Stomach (tissue), 4 donors: Measurements from ENCODE around the gene GJB1.

Experiments
- EP300 ChIP-seq: sonication (generic); formaldehyde crosslinking; IDR thresholded peaks from one replicate; pipeline ENCODE4 v1.6.1; 2017; ENCODE audit warnings: antibody characterized with exemption
- POLR2A ChIP-seq, 4 donors: fragments of 450-650 bp; IDR thresholded peaks; one replicate each; pipeline ENCODE4 v1.6.1; 2016; ENCODE audit warnings: antibody characterized with exemption in 4 of 4, control low read depth in 2 of 4, mild to moderate bottlenecking in 1 of 4, moderate library complexity in 1 of 4
- POLR2AphosphoS5 ChIP-seq, 3 donors: sonication (generic); formaldehyde crosslinking; IDR thresholded peaks; one replicate each; pipeline ENCODE4 v1.6.1; 2016; ENCODE audit warnings: antibody characterized with exemption in 3 of 3
- TF ChIP-seq, protein P1 (sequence below), 7 experiments: fragments of 450-650 bp in 4 of 7; fragments of 200-600 bp in 3 of 7; sonication (generic) in 3 of 7; IDR thresholded peaks; one replicate each; pipeline ENCODE4 v1.5.1; 2016 to 2019; ENCODE audit warnings: antibody characterized with exemption in 7 of 7, control low read depth in 2 of 7, mild to moderate bottlenecking in 1 of 7

- TF ChIP-seq EP300 (no peak), POLR2A (IDR thresholded peaks at IDR 0.05) (no peak), POLR2AphosphoS5 (IDR thresholded peaks at IDR 0.05) (no peak)
- TF ChIP-seq, protein P1, sequence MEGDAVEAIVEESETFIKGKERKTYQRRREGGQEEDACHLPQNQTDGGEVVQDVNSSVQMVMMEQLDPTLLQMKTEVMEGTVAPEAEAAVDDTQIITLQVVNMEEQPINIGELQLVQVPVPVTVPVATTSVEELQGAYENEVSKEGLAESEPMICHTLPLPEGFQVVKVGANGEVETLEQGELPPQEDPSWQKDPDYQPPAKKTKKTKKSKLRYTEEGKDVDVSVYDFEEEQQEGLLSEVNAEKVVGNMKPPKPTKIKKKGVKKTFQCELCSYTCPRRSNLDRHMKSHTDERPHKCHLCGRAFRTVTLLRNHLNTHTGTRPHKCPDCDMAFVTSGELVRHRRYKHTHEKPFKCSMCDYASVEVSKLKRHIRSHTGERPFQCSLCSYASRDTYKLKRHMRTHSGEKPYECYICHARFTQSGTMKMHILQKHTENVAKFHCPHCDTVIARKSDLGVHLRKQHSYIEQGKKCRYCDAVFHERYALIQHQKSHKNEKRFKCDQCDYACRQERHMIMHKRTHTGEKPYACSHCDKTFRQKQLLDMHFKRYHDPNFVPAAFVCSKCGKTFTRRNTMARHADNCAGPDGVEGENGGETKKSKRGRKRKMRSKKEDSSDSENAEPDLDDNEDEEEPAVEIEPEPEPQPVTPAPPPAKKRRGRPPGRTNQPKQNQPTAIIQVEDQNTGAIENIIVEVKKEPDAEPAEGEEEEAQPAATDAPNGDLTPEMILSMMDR (IDR thresholded peaks at IDR 0.05) = no peak
Measured at GRCh38 chrX:71245159-71245558, 22.1 kb downstream of the GJB1 start.
